Body of pancreas (tissue), 4 donors: ENCODE measurements around the gene MAP4K2.

ENCODE experiments used
- CTCF ChIP-seq, 7 experiments: fragments of 450-650 bp in 4 of 7; fragments of 200-600 bp in 3 of 7; sonication (generic) in 3 of 7; IDR thresholded peaks; one replicate each; pipeline ENCODE4 v1.5.1; 2016 to 2019; ENCODE audit warnings: antibody characterized with exemption in 7 of 7
- POLR2A ChIP-seq, 3 donors: fragments of 450-650 bp; IDR thresholded peaks; one replicate each; pipeline ENCODE4 v1.6.1; 2016; ENCODE audit warnings: antibody characterized with exemption in 3 of 3, mild to moderate bottlenecking in 2 of 3

GRCh38 chr11:64850979-64851567 is 48.1 kb upstream of the MAP4K2 start:
- no peak for TF ChIP-seq CTCF (IDR thresholded peaks at IDR 0.05)
- no peak for TF ChIP-seq POLR2A (IDR thresholded peaks at IDR 0.05)
